Large intestine (tissue), 3 donors: ENCODE results near the gene LCN10. TPM values are rescaled to one million over a fixed set of nuclear protein-coding genes. Genes with fewer than 3 reads are reported as not detected.
"Not testable (repeated sequence)": the region's sequence is repeated elsewhere in the genome, so short reads cannot be mapped to it uniquely, and the experiment has no call there.

ENCODE experiments used
- DNase-seq, 2 donors: peaks; one replicate each; pipeline versions ENCODE4 v3.0.0 to v3.0.0-alpha.2; 2013
- H3K27ac ChIP-seq: one replicate; pipeline ENCODE4 v1.5.1; 2013; ENCODE audit warnings: low read length
- H3K27me3 ChIP-seq: 2 replicates; pipeline ENCODE4 v1.6.1; 2013; ENCODE audit warnings: low read length; ENCODE audit not compliant: control insufficient read depth, insufficient read depth
- H3K36me3 ChIP-seq: 2 replicates; pipeline ENCODE4 v1.6.1; 2013; ENCODE audit warnings: low read length; ENCODE audit not compliant: control insufficient read depth, insufficient read depth
- H3K4me1 ChIP-seq: one replicate; pipeline ENCODE4 v1.6.1; 2013; ENCODE audit warnings: low read length; ENCODE audit not compliant: control insufficient read depth, insufficient read depth
- H3K4me3 ChIP-seq: one replicate; pipeline ENCODE4 v1.5.1; 2013; ENCODE audit warnings: low read length
- H3K9me3 ChIP-seq: one replicate; pipeline ENCODE4 v1.6.1; 2013; ENCODE audit warnings: mild to moderate bottlenecking, low read depth, low read length, moderate library complexity; ENCODE audit not compliant: control insufficient read depth
- WGBS: methylation state at CpG from one replicate; pipeline ENCODE4 v1.1.5; 2013; ENCODE audit warnings: low lambda C conversion rate; ENCODE audit not compliant: insufficient coverage; 5-methylcytosine and 5-hydroxymethylcytosine counted together
- polyA plus RNA-seq: library from polyadenylated mRNA; unstranded; fragments of 120-200 nt; gene quantifications from one replicate; pipeline ENCODE4 v1.2.1, GENCODE V29; 2013

The LCN10 gene
- polyA plus RNA-seq, 1 donor, result 7.8 TPM

- no peaks in the 10 kb centered on the region for H3K36me3 ChIP-seq
- peaks cover 13% of the 10 kb centered on the region for H3K9me3 ChIP-seq
- H3K27ac ChIP-seq, result no peak overlapping the region
- WGBS, result 100% methylated on average over 2 of the region's 3 CpGs
- no peak for DNase-seq
- H3K27me3 ChIP-seq, result peaks cover 2% of the 10 kb centered on the region
- H3K4me3 ChIP-seq, result no peak overlapping the region
- H3K4me1 ChIP-seq, result peaks cover 11% of the 10 kb centered on the region
These were observed 29.2 kb upstream of the LCN10 start for GRCh38 chr9:136771907-136772415.

GRCh38 chr9:136769710-136770191 lies 27.0 kb upstream of the LCN10 start:
- H3K4me1 ChIP-seq, result peaks cover 5% of the 10 kb centered on the region
- WGBS, result no CpG with 5 or more reads among the region's 16 CpGs
- peaks cover 2% of the 10 kb centered on the region for H3K27me3 ChIP-seq
- H3K9me3 ChIP-seq, result peaks cover 13% of the 10 kb centered on the region
- no peak for DNase-seq
- H3K27ac ChIP-seq, result no peak overlapping the region
- no peak overlapping the region for H3K4me3 ChIP-seq
- no peaks in the 10 kb centered on the region for H3K36me3 ChIP-seq

- WGBS, result no CpG with 5 or more reads among the region's 18 CpGs
- not testable (repeated sequence) for H3K27me3 ChIP-seq, H3K4me3 ChIP-seq, H3K27ac ChIP-seq, H3K36me3 ChIP-seq, DNase-seq, H3K9me3 ChIP-seq
- H3K4me1 ChIP-seq, result peaks cover 13% of the 10 kb centered on the region
These were observed 23.8 kb upstream of the LCN10 start for GRCh38 chr9:136766410-136767120.

GRCh38 chr9:136765745-136766409 lies 23.1 kb upstream of the LCN10 start:
- not testable (repeated sequence) for H3K27ac ChIP-seq

GRCh38 chr9:136765041-136765440 lies 22.3 kb upstream of the LCN10 start:
- no peak overlapping the region for H3K27ac ChIP-seq
- H3K9me3 ChIP-seq, result peaks cover 2% of the 10 kb centered on the region
- H3K4me1 ChIP-seq, result peaks cover 13% of the 10 kb centered on the region
- no peaks in the 10 kb centered on the region for H3K36me3 ChIP-seq
- no peak overlapping the region for H3K4me3 ChIP-seq
- peaks cover 2% of the 10 kb centered on the region for H3K27me3 ChIP-seq
- WGBS, result no CpG with 5 or more reads among the region's 14 CpGs
- peak in 1 of 2 donors; percentile 33 for DNase-seq

More at GRCh38 chr9:136765745-136766409, 23.1 kb upstream of the LCN10 start:
- not testable (repeated sequence) for H3K9me3 ChIP-seq, H3K27me3 ChIP-seq, H3K4me3 ChIP-seq, DNase-seq, H3K36me3 ChIP-seq
- H3K4me1 ChIP-seq, result peaks cover 13% of the 10 kb centered on the region
- WGBS, result 80% methylated on average over 1 of the region's 14 CpGs

GRCh38 chr9:136764301-136764891 lies 21.7 kb upstream of the LCN10 start, which contains the start of gene LCN15:
Gene LCN15 (minus strand): TSS chr9:136764518. CDS start chr9:136764488, 30 bp downstream.
- Histone ChIP-seq H3K27ac (no peak within 1 kb of the TSS), H3K4me3 (no peak within 1 kb of the TSS), H3K27me3 (peaks cover 2% of the 10 kb centered on the region), H3K4me1 (peaks cover 9% of the 10 kb centered on the region), H3K9me3 (peaks cover 2% of the 10 kb centered on the region), H3K36me3 (no peaks in the 10 kb centered on the region)
- no CpG with 5 or more reads among the region's 14 CpGs for WGBS
- peak in 1 of 2 donors; percentile 60 for DNase-seq

GRCh38 chr9:136763649-136764035 lies 20.9 kb upstream of the LCN10 start:
- Histone ChIP-seq H3K4me3 (no peak overlapping the region), H3K27me3 (peaks cover 2% of the 10 kb centered on the region), H3K4me1 (peaks cover 9% of the 10 kb centered on the region), H3K36me3 (no peaks in the 10 kb centered on the region), H3K9me3 (peaks cover 2% of the 10 kb centered on the region), H3K27ac (no peak overlapping the region)
- no peak for DNase-seq
- no CpG with 5 or more reads among the region's 14 CpGs for WGBS

- no CpG with 5 or more reads among the region's 37 CpGs for WGBS
- Histone ChIP-seq H3K9me3 (peaks cover 2% of the 10 kb centered on the region), H3K36me3 (no peaks in the 10 kb centered on the region), H3K27ac (no peak overlapping the region), H3K27me3 (peaks cover 1% of the 10 kb centered on the region), H3K4me1 (peaks cover 9% of the 10 kb centered on the region), H3K4me3 (no peak overlapping the region)
- peak in 1 of 2 donors; percentile 37 for DNase-seq
These were observed 20.3 kb upstream of the LCN10 start for GRCh38 chr9:136762915-136763648.

GRCh38 chr9:136762221-136762691 lies 19.5 kb upstream of the LCN10 start:
- no peak overlapping the region for H3K4me3 ChIP-seq
- no peaks in the 10 kb centered on the region for H3K36me3 ChIP-seq
- DNase-seq, result no peak
- H3K9me3 ChIP-seq, result peaks cover 2% of the 10 kb centered on the region
- 90% methylated on average over 2 of the region's 17 CpGs for WGBS
- no peaks in the 10 kb centered on the region for H3K27me3 ChIP-seq
- H3K27ac ChIP-seq, result no peak overlapping the region
- peaks cover 9% of the 10 kb centered on the region for H3K4me1 ChIP-seq
